ENCODE data around the gene TNPO3.
"Not testable (repeated sequence)": the region's sequence is repeated elsewhere in the genome, so short reads cannot be mapped to it uniquely, and the experiment has no call there.

TNPO3 gene

GRCh38 chr7:128915271-128915819 lies 139.6 kb downstream of the TNPO3 start:
- no peaks in the 10 kb centered on the region for H3K9me3 ChIP-seq (ENCODE audit: control insufficient read depth, low read length)
- no peak overlapping the region for H3K4me3 ChIP-seq (ENCODE audit: low read length)
- H3K27me3 ChIP-seq (replicated peaks; ENCODE audit: control insufficient read depth, insufficient read depth, low read length) = peaks cover 66% of the 10 kb centered on the region
- no peaks in the 10 kb centered on the region for H3K36me3 ChIP-seq (ENCODE audit: control insufficient read depth, insufficient read depth, low read length, severe bottlenecking)
- H3K9ac ChIP-seq (ENCODE audit: low read length) = no peak overlapping the region
- DNase-seq (ENCODE audit: low read depth) = no peak
- no peaks in the 10 kb centered on the region for H3K4me1 ChIP-seq (ENCODE audit: control insufficient read depth, insufficient read depth, low read length)

- DNase-seq (ENCODE audit: low read depth) = no peak
Measured at GRCh38 chr7:128914566-128915151, 140.3 kb downstream of the TNPO3 start.

DNA sequence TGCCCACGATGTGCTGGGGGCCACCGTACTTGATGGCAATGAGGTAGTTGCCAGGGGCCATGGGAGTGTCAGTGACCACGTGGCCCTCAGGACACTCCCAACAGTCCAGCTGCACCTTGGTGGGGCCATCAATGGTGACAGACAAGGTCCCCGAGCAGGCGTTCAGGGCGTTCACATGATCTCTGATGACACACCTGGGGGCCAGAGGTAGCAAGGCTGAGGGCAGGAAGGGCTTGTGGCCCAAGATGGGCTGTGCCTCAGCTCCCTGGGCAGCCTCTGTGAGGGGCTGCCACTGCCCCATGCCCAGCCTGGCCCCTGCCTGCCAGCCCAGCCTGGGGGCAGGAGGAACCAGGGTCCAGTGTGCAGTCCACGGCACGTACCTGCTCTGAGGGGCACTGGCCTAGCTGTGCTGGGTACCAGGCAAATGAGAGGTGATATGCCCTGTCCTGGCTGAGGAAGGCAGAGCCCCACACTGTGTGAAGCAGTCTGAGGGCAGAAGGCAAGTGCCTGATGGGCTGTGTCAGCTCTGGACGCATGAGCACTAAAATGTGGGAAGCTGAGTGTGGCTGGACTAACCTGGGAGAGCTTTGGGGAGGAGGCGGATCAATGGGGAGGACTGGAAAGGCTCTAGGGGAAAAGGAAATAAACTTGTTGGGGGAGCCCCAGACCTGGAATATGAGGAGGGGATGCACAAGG lies 140.9 kb downstream of the TNPO3 start:
- DNase-seq (ENCODE audit: low read depth) = no peak
- Histone ChIP-seq H3K9ac (ENCODE audit: low read length) (no peak overlapping the region), H3K4me3 (ENCODE audit: low read length) (no peak overlapping the region), H3K27me3 (replicated peaks; ENCODE audit: control insufficient read depth, insufficient read depth, low read length) (peaks cover 65% of the 10 kb centered on the region), H3K9me3 (ENCODE audit: control insufficient read depth, low read length) (no peaks in the 10 kb centered on the region), H3K4me1 (ENCODE audit: control insufficient read depth, insufficient read depth, low read length) (peaks cover 11% of the 10 kb centered on the region), H3K36me3 (ENCODE audit: control insufficient read depth, insufficient read depth, low read length, severe bottlenecking) (no peaks in the 10 kb centered on the region)

More at GRCh38 chr7:128914566-128915151, 140.3 kb downstream of the TNPO3 start:
- Histone ChIP-seq H3K9ac (ENCODE audit: low read length) (no peak overlapping the region), H3K4me3 (ENCODE audit: low read length) (no peak overlapping the region), H3K27me3 (replicated peaks; ENCODE audit: control insufficient read depth, insufficient read depth, low read length) (peaks cover 65% of the 10 kb centered on the region), H3K9me3 (ENCODE audit: control insufficient read depth, low read length) (no peaks in the 10 kb centered on the region), H3K4me1 (ENCODE audit: control insufficient read depth, insufficient read depth, low read length) (peaks cover 6% of the 10 kb centered on the region), H3K36me3 (ENCODE audit: control insufficient read depth, insufficient read depth, low read length, severe bottlenecking) (no peaks in the 10 kb centered on the region)

- H3K4me3 ChIP-seq (ENCODE audit: low read length); DNase-seq (ENCODE audit: low read depth); H3K9ac ChIP-seq (ENCODE audit: low read length); H3K36me3 ChIP-seq (ENCODE audit: control insufficient read depth, insufficient read depth, low read length, severe bottlenecking); H3K9me3 ChIP-seq (ENCODE audit: control insufficient read depth, low read length): not testable (repeated sequence)
- Histone ChIP-seq H3K27me3 (replicated peaks; ENCODE audit: control insufficient read depth, insufficient read depth, low read length) (peaks cover 64% of the 10 kb centered on the region), H3K4me1 (ENCODE audit: control insufficient read depth, insufficient read depth, low read length) (peaks cover 11% of the 10 kb centered on the region)
Measured at GRCh38 chr7:128912709-128913495, 142.0 kb downstream of the TNPO3 start.

GRCh38 chr7:128912281-128912680 lies 142.6 kb downstream of the TNPO3 start:
- Histone ChIP-seq H3K36me3 (ENCODE audit: control insufficient read depth, insufficient read depth, low read length, severe bottlenecking) (no peaks in the 10 kb centered on the region), H3K9me3 (ENCODE audit: control insufficient read depth, low read length) (no peaks in the 10 kb centered on the region), H3K4me3 (ENCODE audit: low read length) (no peak overlapping the region), H3K27me3 (replicated peaks; ENCODE audit: control insufficient read depth, insufficient read depth, low read length) (peaks cover 70% of the 10 kb centered on the region), H3K4me1 (ENCODE audit: control insufficient read depth, insufficient read depth, low read length) (peaks cover 11% of the 10 kb centered on the region), H3K9ac (ENCODE audit: low read length) (no peak overlapping the region)
- DNase-seq (ENCODE audit: low read depth) = no peak

DNA sequence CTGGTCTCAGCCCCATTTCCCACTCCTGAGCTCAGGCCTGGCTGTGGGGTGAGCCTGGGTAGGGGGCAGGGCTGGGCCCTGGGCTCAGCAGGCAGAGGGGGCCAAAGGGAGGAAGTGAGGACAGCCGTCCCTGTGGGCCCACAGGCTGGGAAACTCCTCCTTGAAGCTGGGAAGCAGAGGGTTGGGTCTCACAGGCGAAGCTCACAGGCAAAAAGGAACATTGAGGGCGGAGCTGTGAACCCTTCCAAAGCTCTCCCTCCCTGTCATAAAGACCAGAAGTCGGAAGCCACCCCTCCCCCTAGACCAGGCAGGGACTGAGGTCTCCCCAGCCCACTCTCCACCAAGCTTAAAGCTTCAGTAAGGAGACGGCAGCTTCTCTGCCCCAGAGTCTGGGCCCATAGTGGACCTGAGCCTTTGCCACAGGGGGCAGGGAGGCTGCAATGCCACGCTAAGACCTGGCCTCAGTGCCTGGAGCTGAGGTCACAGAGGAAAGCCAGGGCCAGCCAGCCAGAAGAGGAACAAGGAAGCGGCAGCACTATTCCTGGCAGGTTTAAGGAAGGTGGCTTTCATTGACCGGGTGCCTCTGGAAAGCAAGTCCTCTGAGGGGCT lies 143.4 kb downstream of the TNPO3 start:
- Histone ChIP-seq H3K9ac (ENCODE audit: low read length) (no peak overlapping the region), H3K9me3 (ENCODE audit: control insufficient read depth, low read length) (no peaks in the 10 kb centered on the region), H3K4me3 (ENCODE audit: low read length) (no peak overlapping the region), H3K36me3 (ENCODE audit: control insufficient read depth, insufficient read depth, low read length, severe bottlenecking) (no peaks in the 10 kb centered on the region), H3K4me1 (ENCODE audit: control insufficient read depth, insufficient read depth, low read length) (peaks cover 11% of the 10 kb centered on the region), H3K27me3 (replicated peaks; ENCODE audit: control insufficient read depth, insufficient read depth, low read length) (peaks cover 68% of the 10 kb centered on the region)
- DNase-seq (ENCODE audit: low read depth) = no peak

- DNase-seq (ENCODE audit: low read depth) = no peak
- Histone ChIP-seq H3K4me1 (ENCODE audit: control insufficient read depth, insufficient read depth, low read length) (peaks cover 11% of the 10 kb centered on the region), H3K27me3 (replicated peaks; ENCODE audit: control insufficient read depth, insufficient read depth, low read length) (peaks cover 71% of the 10 kb centered on the region), H3K9ac (ENCODE audit: low read length) (no peak within 1 kb of the TSS), H3K9me3 (ENCODE audit: control insufficient read depth, low read length) (no peaks in the 10 kb centered on the region), H3K4me3 (ENCODE audit: low read length) (peak within 1 kb of the TSS; percentile 42), H3K36me3 (ENCODE audit: control insufficient read depth, insufficient read depth, low read length, severe bottlenecking) (no peaks in the 10 kb centered on the region)
Measured at GRCh38 chr7:128910569-128910945, 144.4 kb downstream of the TNPO3 start, which contains the start of gene KCP. TSS of gene KCP (minus strand) at chr7:128910709. CDS start at chr7:128910676, 33 bp downstream.

DNA sequence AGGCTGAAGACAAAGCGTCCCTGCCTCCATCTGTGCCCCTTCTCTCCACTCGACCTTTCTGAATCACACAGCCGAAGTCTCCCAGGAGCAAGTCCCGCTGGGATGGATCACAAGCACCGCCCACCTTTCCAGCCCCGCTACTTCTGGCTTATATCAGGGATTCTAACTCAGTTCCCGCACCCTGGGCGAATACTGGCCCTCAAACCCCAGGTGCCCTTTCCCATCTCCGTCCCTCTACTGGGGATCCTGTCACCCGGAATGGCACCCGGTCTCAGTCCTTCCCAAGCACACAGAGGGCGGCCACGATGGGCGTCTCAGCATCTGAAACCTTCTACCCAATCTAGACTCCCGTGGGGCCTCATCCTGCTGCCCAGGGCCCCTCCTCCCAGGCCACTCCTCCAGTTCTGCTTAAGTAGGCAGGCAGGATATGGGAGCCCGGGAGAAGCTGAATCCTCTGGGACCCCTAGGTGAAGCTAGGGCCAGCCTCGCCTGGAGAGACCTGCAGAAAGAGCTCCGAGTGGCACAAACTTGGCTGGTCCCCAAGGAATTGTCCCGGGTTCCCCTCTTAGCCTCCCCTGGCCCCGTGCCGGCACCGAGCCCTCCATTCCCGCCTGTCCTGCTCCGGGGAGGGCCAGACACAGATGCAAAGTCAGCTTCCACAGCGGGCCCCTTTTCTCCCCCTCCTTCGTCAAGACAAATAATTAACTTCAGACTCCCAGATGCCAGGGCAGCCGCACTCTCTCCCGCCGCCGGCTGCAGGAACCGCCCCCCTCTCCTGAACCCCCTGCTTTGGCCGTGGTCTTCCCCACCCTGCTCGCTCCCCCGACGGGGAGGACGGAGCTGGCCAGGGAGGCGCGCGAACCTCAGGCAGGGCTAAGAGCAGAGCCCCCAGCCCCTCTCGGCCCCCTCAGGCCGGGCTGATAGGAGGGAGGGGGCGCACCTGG lies 145.0 kb downstream of the TNPO3 start:
- Histone ChIP-seq H3K36me3 (ENCODE audit: control insufficient read depth, insufficient read depth, low read length, severe bottlenecking) (no peaks in the 10 kb centered on the region), H3K4me3 (ENCODE audit: low read length) (peak overlapping the region; percentile 42), H3K9me3 (ENCODE audit: control insufficient read depth, low read length) (no peaks in the 10 kb centered on the region), H3K9ac (ENCODE audit: low read length) (no peak overlapping the region), H3K27me3 (replicated peaks; ENCODE audit: control insufficient read depth, insufficient read depth, low read length) (peaks cover 71% of the 10 kb centered on the region), H3K4me1 (ENCODE audit: control insufficient read depth, insufficient read depth, low read length) (peaks cover 11% of the 10 kb centered on the region)
- DNase-seq (ENCODE audit: low read depth) = peak; percentile 60

DNA sequence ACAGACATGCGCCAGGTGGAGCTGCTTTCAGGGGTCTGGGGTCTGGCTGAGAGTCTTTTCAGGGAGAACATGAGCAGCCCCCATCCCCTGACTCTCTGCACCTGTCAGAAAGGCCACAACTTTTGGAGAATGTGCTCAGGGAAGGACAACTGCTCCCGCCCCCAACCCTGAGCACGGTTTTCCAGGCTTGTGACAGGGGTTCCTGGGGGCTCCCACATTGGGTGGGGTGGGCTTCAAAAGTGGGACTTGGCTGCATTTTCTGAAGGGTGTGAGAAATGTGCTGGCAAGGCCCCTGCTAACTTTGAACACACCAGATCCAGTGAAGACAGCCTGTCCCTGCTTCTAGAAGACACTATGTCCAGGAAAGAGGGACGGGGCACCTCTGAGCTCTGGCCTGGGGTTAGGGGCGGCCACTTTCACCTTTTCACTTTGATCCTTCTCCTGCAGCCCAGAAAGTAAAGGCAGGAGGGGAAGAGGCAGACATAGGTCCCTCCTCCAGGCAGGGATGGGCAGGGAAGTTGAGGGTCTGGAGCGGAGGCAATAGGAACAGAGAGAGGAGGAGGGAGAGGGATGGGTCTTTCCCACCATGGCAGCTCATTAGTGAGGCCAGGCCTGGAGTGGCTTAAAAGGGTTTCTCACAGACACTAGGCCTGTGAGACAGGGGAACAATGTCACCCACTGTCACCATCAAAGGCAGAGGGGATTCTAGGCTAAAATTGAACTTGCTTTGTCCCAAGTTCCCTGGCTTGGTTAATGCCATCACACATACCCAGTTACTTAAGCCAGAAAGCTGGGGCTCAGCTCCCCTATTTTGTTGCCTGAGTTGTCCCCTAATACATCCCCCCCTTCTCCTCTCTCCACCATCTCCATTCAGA lies 145.9 kb downstream of the TNPO3 start:
- DNase-seq (ENCODE audit: low read depth) = no peak
- no peak overlapping the region for H3K9ac ChIP-seq (ENCODE audit: low read length)
- H3K4me1 ChIP-seq (ENCODE audit: control insufficient read depth, insufficient read depth, low read length) = peaks cover 11% of the 10 kb centered on the region
- no peaks in the 10 kb centered on the region for H3K36me3 ChIP-seq (ENCODE audit: control insufficient read depth, insufficient read depth, low read length, severe bottlenecking)
- H3K27me3 ChIP-seq (replicated peaks; ENCODE audit: control insufficient read depth, insufficient read depth, low read length) = peaks cover 62% of the 10 kb centered on the region
- no peaks in the 10 kb centered on the region for H3K9me3 ChIP-seq (ENCODE audit: control insufficient read depth, low read length)
- no peak overlapping the region for H3K4me3 ChIP-seq (ENCODE audit: low read length)
